GM19099 (cell line): ENCODE data around the gene OR9Q1.

Experiments
- POLR2A ChIP-seq: IDR thresholded peaks from 3 replicates; pipeline ENCODE4 v1.6.1; 2011; ENCODE audit warnings: low read depth; ENCODE audit not compliant: insufficient read length; ENCODE audit errors: extremely low read depth

Gene OR9Q1

GRCh38 chr11:58011771-58012170 is 11.9 kb upstream of the OR9Q1 start:
- TF ChIP-seq POLR2A: no peak

GRCh38 chr11:58024601-58025091 is 965 bp downstream of the OR9Q1 start:
- TF ChIP-seq POLR2A: no peak

- TF ChIP-seq POLR2A: no peak
Measured at GRCh38 chr11:58027341-58027740, 3.7 kb downstream of the OR9Q1 start.

DNA sequence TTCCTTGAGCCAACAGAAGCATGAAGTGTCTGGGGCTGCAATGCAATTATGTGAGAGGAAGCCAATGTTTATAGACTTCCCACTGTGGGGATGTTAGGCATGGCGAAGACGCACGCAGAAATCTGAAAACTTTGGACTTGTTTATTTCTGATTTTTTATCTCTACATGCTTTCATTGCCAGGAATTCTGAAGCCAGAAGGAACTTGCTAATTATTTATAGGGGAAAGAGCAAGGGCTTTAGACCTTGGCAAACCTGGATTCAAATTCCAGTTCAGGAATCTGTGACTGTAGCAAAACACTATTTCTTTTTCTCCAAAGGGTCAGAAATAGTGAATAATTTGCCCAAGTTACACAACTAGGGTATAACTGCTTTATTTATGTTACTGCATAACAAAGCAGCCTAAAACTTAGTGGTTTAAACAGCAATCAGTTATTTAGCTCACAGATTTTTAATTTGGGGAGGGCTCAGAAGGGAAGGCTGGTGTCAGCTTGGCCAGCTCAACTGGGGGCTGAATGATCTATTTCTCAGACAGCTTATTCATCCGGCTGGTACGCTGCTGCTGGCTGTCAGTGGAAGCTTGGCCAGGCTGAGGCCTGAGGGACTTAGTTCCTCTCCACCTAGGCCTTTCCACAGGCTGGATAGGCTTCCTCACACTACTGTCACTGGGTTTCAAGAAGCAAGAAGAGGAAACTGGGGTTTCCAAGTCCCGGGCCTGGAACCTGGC is 5.2 kb downstream of the OR9Q1 start:
- TF ChIP-seq POLR2A: no peak

- TF ChIP-seq POLR2A: no peak
Measured at GRCh38 chr11:58030653-58031052, 7.0 kb downstream of the OR9Q1 start, which contains the start of gene OR6Q1. Gene OR6Q1, plus strand, starts transcription at chr11:58030953. Its CDS starts 0 bp downstream, at chr11:58030953.

GRCh38 chr11:58034471-58034870 is 10.8 kb downstream of the OR9Q1 start:
- no peak for TF ChIP-seq POLR2A

GRCh38 chr11:58039589-58039988 is 15.9 kb downstream of the OR9Q1 start:
- TF ChIP-seq POLR2A: no peak

DNA sequence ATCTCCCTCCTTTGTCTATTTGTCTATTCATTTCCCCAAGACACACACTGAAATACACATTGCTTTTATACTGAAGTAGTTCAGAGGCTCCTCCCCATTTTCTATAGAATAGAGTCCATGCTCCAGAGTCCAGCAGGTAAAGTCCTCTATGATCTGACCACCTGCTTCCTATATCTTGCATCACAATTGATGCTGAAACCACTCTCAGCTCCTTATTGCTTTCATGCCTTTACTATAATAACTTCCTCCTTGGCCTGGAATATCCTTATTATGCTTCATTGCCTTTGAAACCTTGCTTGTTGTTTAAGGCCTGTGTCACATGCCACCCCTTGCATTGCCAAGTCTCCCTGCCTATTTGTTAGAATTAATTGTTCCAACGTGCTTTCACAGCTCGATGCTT is 19.7 kb downstream of the OR9Q1 start:
- no peak for TF ChIP-seq POLR2A

DNA sequence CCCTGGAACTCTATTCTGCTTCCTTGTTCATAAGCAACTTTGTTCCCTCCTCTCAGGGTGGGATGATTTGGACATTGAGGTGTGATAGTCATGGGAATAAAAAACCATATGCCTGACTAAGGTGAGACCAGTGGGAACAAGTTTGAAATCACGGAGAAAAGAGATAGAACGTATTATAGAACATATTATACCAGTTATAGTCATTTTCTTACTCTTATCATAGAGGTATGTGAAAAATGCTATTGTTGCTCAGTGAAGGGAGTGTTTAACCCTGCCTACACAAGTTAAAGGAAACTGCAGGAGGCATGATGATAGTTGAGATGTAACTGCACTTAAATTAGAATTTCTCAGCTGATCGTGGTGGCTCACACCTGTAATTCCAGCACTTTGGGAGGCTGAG is 22.6 kb downstream of the OR9Q1 start:
- no peak for TF ChIP-seq POLR2A

- TF ChIP-seq POLR2A: no peak
Measured at GRCh38 chr11:58047818-58048217, 24.1 kb downstream of the OR9Q1 start.

GRCh38 chr11:58055806-58056401 is 32.2 kb downstream of the OR9Q1 start:
- no peak for TF ChIP-seq POLR2A

DNA sequence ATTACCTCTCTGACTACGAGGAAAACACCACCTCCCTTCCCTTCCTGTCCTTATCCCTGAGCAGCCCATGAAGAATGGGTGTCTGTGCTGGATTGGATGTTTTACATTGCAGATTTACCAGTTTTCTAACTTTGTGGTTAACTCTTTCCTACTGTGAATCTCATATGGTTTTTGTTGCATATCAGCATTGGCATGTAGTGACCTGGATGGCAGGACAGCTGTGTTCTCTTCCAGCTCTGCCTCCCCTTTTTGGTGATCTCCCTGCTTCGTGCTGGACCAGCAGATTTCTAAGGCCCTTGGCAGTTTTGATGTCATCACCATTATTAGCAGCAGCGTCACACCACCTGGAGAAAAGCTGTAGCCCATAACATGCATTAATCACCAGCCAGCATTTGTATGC is 33.8 kb downstream of the OR9Q1 start:
- TF ChIP-seq POLR2A: no peak

DNA sequence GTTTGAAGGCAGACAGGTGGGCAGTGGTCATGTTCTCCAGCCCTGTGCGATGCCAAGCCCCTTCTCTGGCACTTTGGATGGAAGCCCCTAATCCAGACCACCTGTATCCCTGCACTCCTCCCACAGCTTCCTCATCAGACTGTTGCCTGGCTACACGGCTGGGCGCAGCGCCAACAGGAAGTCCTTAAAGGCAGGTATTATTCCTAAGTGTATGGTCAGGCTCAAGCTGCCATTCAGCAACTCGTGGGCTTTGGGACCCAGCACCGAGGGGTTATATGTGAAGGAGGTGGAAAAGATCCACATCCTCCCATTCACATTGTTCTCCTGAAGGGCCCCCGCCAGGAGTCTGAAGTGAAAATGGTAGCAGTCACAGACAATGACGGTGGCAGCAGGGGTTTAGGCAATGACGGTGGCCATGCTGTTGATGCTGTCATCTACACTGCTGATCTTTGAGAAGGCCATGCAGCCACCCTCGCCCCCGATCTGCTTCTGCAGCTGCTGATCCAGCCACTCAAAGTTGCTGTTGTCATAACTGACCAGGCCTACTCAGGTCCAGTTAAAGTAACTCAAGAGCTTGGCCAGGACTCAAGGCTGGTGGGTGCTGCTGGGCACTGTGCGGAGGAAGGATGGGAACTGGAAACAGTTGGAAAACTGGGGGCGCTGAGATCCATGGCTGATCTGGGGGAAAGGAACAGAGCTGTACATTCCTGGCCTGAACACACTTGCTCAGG is 34.8 kb downstream of the OR9Q1 start:
- TF ChIP-seq POLR2A: no peak

DNA sequence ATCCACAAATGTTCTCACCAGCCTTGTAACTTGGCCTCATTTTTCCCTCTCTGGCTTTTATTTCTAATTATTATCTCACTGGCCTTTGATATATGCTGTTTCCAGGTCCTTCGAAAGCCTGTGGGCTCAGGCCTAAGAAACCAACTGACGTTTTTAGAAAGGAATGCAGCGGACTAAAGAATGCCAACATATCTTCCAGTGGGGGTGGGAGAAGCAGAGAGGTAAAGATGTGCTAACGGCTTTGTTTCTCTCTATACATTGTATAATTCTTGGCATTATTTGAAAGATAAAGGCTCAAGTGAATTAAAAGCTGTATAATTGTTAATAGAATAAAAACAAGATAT is 35.3 kb downstream of the OR9Q1 start:
- TF ChIP-seq POLR2A: no peak

GRCh38 chr11:58060535-58060934 is 36.9 kb downstream of the OR9Q1 start:
- TF ChIP-seq POLR2A: no peak
